GM08714 (cell line): Measurements from ENCODE around the gene EPHB2.

Source experiments
- H3K4me3 ChIP-seq: fragments of 200-500 bp; sonication (Bioruptor generic); 2 replicates; pipeline ENCODE4 v1.5.1; 2014; ENCODE audit warnings: mild to moderate bottlenecking, low read length, inconsistent platforms
- ZNF274 ChIP-seq: IDR thresholded peaks from 2 replicates; pipeline ENCODE4 v1.6.1; 2012; ENCODE audit warnings: mild to moderate bottlenecking, low read depth, low read length

Gene EPHB2

DNA sequence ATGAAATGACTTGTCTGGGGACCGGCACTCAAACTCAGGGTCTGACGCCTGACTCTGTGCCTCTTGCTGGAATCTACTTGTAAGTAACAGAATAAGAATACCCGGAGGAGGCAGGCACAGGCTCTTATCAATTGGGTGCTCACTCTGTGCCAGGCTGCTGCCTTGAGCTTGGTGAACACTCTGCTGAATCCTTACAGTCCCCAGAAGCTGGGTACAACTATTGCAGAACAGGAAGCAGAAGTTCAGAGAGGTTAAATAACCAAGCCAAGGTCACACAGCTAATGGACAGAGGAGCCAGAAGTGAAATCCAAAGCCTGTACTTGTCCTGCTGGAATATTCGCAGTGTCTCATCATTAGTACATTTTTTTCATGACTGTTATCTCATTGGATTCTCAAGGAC lies 86.0 kb downstream of the EPHB2 start:
- H3K4me3 ChIP-seq: no peak overlapping the region
- TF ChIP-seq ZNF274: no peak

DNA sequence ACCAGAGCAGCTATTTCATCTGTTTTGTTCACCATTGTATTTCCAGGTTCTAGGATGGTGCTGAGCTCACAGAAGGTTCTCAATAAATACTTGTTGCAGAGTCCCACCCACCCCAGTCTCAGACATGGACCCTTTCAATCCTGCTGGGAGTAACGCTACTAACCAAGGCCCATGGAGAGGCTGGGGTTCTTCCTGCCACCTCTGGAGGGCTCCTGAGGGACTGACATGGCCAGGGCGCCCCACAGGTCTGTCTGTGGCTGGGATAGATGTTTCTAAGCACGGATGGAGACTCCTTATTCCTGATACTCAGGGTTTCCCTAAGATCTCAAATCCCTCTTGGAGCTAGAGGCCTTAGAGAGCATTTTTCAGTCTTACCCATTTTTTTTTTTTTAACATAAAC lies 87.4 kb downstream of the EPHB2 start:
- H3K4me3 ChIP-seq: no peak overlapping the region
- no peak for TF ChIP-seq ZNF274

DNA sequence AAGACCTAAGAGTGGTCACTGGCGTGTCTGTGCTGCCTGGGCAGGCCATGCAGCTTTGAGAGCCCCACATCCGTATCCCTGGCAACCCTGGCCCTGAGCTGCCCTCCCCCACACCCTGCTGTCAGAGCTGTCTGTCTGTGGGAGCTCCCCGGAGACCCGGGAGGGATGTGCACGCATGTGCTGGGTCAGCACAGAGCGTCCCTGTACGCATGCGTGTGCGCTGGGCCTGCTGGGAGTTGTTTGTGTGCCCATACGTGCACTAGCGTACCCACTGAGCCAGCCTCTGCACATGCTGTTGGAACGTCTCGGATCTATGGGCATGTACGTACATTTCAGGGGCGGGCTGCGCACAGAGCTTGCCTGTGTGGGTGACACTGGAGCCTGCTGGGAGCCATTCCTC lies 89.3 kb downstream of the EPHB2 start:
- no peak overlapping the region for H3K4me3 ChIP-seq
- no peak for TF ChIP-seq ZNF274

DNA sequence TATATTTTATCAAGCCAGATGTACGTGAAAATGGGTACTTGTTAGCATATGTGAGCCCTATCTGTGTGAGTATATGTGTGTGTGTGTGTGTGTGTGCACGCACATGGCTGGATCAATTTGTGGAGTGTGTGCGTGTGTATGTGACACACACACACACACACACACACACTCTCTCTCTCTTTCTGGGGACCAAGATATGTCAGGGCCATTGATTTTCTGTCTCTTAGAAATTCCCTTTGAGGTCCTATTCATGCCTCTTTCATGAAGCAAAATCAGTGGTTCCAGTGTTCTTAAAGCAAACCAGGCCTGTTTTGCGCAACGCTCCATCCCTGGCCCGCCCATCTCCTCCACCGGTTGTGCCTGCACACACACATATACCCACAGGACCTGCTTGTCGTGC lies 90.0 kb downstream of the EPHB2 start:
- TF ChIP-seq ZNF274: no peak
- no peak overlapping the region for H3K4me3 ChIP-seq

DNA sequence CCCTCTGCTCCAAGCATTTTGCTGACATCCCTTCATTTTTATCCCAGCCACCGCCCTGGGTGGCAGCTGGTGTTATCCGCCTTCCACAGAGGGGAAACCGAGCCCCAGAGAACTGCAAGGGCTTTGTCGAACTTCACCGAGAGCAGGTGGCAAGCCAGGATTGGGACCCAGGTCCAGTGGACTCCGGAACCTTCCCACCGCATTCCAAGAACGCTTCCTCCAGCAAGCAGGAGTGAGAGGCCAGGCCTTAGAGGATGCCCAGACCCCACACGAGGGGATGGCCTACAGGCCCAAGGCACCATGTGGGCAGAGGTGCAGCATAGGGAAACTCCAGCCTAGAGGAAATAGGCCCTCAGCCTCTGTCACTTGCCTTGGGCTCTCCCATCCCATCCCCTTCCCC lies 90.7 kb downstream of the EPHB2 start:
- TF ChIP-seq ZNF274: no peak

DNA sequence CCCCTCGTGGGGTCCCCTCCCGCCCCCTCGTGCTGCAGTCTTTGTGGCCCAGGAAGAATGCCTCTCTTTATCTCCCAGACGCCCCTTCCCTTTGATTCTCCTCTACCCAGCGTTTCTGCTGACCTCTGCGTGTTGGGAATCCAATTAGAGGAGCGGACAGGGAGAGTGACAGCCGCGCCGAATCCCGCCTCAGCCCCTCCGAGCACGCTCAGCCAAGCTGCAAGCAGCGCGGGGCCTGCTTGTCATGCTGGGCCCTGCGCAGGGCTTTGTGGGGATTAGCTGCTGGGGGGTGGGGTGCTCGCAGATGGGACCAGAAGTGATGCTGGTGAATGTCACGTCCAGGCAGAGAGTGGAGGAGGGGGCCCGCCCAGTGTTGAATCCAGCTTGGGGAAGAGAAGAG lies 91.1 kb downstream of the EPHB2 start:
- TF ChIP-seq ZNF274: no peak
- H3K4me3 ChIP-seq: no peak overlapping the region

More for the DNA sequence above, 90.7 kb downstream of the EPHB2 start:
- H3K4me3 ChIP-seq: no peak overlapping the region

DNA sequence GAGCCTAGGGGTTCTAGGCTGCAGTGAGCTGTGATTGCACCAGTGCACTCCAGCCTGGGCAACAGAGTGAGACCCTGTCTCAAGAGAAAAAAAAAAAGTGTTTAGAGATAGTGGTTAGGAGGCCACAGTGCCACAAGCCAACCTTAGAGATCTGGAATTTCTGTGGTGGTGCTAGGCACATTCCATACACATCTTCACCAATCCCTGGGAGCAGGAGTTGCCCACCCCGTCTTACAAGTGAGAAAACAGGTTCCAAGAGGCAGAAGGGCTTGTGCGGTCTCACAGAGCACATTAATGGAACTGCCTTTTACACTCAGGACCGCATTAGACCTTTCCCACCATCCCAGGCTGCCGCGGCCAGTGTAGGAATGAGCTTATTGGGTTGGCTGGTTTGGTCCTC lies 93.2 kb downstream of the EPHB2 start:
- H3K4me3 ChIP-seq: no peak overlapping the region
- TF ChIP-seq ZNF274: no peak

DNA sequence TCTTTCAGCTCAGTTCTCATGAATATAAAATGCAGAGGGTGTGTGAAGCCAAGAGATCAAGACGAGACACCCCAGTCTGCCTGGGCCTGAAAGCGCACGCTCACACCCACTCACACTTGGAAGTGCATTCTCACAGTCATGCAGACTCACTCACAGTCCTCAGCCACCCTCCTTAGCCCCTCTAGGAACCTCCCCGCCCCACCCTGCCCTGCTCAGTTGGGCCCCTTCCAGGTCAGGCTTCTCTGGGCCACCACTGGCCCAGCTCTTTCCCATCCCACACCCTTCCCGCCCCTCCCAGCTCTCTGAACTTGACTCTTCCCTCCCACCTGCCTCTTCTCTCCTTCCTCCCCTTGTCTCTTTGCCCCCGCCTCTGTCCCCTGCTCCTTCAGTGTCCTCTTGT lies 93.8 kb downstream of the EPHB2 start:
- TF ChIP-seq ZNF274: no peak
- no peak overlapping the region for H3K4me3 ChIP-seq

DNA sequence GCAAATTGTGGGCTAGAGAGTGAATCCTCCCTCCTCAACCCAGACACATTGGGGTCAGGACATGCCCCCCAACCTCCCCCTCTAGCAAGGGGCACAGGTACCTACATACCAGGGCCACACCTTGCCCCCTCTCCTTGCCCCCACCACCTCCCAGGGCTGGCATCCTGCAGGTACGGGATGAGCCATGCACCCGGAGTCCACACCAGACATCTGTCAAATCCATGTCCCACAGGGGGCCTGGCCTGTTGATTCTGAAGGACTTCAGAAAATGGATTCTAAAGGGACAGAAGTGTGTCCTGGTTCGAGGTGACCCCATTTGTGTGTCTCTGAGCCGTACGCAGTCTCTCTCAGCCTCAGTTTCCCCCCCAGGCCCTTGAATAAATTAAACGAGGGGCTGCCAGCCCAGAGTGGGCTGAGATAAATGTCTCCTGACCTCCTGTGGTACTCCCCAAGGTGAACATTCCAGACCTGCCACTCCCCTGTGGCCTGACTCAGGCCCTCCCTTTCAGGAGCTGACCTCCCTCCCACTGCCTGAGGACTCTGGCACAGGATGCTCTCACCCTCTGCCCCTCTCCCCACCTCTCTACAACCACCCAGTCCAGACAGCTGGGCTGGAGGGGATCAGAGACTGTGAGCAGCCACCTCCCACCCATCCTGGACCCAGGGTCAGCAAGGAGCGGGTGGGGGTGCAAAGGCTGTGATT lies 94.5 kb downstream of the EPHB2 start:
- TF ChIP-seq ZNF274: no peak
- H3K4me3 ChIP-seq: no peak overlapping the region

DNA sequence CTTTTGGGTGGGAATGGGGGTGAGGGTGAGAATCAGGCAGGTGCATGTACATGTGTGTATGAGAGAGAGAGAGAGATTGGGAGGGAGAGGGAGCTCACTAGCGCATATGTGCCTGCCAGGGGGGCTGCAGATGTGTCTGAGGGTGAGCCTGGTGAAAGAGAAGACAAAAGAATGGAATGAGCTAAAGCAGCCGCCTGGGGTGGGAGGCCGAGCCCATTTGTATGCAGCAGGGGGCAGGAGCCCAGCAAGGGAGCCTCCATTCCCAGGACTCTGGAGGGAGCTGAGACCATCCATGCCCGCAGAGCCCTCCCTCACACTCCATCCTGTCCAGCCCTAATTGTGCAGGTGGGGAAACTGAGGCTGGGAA lies 95.0 kb downstream of the EPHB2 start:
- no peak overlapping the region for H3K4me3 ChIP-seq
- TF ChIP-seq ZNF274: no peak

DNA sequence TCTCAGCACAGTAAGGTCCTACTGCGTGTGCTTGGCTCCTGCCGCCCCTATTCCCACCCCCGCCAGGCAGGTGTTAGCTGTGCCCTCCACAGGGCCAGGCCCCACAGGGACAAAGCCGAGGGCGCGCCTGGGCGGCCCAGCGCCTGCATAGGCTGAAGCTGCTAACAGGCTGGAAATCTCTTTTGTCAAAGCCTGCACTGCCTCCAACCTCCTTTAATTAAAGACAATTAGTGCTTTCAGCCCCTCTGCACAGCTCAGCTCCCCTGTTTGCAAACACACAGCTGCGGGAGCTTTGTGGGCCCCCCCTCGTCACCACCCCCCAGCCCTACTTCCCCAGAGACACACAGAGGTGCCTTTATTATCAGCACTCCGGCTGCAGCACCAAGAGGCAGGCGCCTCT lies 95.9 kb downstream of the EPHB2 start:
- TF ChIP-seq ZNF274: no peak
- H3K4me3 ChIP-seq: no peak overlapping the region

DNA sequence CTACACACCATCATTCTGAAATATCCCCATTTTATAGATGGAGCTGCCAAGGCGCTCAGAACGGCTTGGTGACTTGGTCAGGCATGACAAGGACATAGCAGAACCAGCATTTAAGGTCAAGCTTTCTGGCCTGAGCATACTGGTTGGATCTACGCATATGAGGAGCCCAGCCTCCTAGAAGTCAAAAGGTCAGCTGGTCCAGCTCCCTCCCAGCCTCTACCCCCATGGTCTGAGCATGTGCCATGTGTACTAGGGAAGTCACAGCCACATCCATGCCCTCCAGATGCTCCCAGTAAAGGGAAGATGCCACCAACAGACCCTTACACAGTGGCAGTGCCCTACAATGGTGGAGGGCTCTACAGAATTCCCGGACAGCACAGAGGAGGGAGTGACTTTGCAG lies 96.7 kb downstream of the EPHB2 start:
- no peak for TF ChIP-seq ZNF274
- H3K4me3 ChIP-seq: no peak overlapping the region

DNA sequence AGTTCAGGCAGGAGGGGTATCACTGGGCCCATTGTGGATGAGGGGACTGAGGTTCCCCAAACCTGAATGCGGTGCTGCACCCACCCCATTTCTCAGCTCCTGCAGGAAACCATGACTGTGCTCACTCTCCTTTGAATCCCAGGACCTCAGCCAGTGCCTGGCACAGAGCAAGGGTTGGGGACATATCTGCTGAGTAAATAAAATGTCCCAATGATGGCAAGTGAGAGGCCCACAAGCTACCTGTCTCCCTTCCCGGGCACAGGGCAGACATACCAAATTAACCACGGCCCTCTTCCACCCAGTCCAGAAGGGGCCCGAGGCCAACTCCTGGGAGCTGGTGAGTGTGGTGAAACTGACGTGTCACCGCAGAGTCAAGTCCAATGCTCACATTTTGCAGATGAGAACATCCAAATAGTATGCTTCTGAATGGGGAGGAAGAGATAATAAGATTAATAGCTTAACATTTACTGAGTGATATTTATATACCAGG lies 97.6 kb downstream of the EPHB2 start:
- no peak for TF ChIP-seq ZNF274
- no peak overlapping the region for H3K4me3 ChIP-seq

DNA sequence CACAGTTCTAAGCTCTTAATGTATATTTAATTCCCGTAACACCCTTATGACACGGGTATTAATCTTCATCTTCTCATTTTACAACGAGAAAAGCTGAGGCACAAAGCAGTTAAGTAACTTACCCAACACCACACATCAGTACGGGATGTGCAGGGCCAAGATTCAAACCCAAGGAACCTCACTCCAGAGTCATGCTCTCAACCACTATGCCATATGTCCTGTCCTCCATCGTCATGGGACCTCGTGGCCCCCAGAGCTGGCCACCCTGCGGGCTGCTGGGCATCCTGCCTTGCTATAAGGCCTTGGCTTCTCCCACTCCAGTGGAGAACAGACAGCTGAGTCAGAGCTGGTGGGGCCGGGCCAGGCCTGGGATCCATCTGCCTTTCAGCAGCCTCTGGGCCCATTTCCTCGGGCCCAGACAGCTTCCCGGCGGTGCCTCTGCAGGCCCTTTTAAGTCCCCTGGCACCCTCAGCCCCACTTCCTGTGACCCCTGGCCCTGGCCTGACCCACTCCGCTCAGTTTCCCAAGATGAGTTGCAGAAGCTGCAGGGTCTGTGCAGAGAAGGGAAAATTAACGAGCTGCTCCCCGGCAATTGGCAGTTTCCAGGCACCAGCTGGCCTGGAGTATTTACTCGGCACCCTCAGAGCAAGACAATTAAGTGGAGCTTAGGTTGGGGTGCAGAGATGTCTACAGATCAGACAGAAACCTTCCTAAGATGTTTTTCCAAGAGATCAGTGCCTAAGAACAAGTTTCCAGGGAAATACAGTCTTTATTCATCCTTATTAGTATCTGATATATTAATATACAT lies 98.2 kb downstream of the EPHB2 start:
- no peak overlapping the region for H3K4me3 ChIP-seq
- no peak for TF ChIP-seq ZNF274

DNA sequence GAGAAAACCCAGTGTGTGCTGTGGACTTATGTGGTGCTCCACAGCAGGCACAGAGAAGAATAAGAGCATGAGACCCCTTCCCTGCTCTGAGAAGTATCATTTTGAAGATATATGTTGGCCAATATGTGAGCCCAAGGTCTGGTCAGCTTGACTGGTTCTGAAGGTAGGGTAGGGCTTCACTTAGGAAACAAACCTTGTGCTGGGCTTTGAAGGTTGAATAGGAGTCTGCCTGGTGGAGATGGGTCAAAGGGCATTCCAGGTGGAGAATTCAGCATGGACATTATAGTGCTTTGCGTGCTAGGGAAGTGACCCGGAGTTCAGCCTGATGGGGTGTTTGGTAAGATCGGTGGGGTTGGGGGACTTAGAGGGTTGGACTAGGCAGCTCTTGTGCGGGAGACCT lies 99.1 kb downstream of the EPHB2 start:
- TF ChIP-seq ZNF274: no peak
- H3K4me3 ChIP-seq: no peak overlapping the region
